HuH-7.5 (cell line): Measurements from ENCODE around the gene GJC2.

Source experiments
- DNase-seq: peaks from one replicate; pipeline ENCODE4 v3.0.0; 2011; ENCODE audit warnings: low spot score

Gene GJC2

GRCh38 chr1:228194921-228195812, 45.4 kb downstream of the GJC2 start:
- DNase-seq, result no peak

GRCh38 chr1:228197555-228198147, 47.9 kb downstream of the GJC2 start:
- DNase-seq, result no peak

- no peak for DNase-seq
Observed at GRCh38 chr1:228198977-228199590, 49.4 kb downstream of the GJC2 start.

- no peak for DNase-seq
Observed at GRCh38 chr1:228204958-228205357, 55.2 kb downstream of the GJC2 start.

GRCh38 chr1:228205526-228206436, 56.1 kb downstream of the GJC2 start:
- no peak for DNase-seq

- no peak for DNase-seq
Observed at GRCh38 chr1:228206582-228207351, 57.0 kb downstream of the GJC2 start.

- DNase-seq, result no peak
Observed at GRCh38 chr1:228207381-228207810, 57.7 kb downstream of the GJC2 start.

- DNase-seq, result no peak
Observed at GRCh38 chr1:228207851-228208821, 58.4 kb downstream of the GJC2 start, which contains the start of gene OBSCN. OBSCN (plus strand) TSS chr1:228208044; CDS start chr1:228211784, 3,740 bp downstream.

GRCh38 chr1:228208831-228209551, 59.3 kb downstream of the GJC2 start:
- no peak for DNase-seq
